AG09309 (cell line): ENCODE data around the gene PKIG.

Source experiments
- DNase-seq: peaks from one replicate; pipeline ENCODE4 v3.0.0-alpha.2; 2010; ENCODE audit warnings: low read depth
- H3K4me3 ChIP-seq: 2 replicates; pipeline ENCODE4 v1.5.1; 2011; ENCODE audit warnings: mild to moderate bottlenecking, low read depth, low read length, moderate library complexity; ENCODE audit not compliant: control insufficient read depth
- CTCF ChIP-seq: IDR thresholded peaks from 2 replicates; pipeline ENCODE4 v1.5.1; 2011; ENCODE audit warnings: mild to moderate bottlenecking, low read depth, low read length, inconsistent platforms; ENCODE audit not compliant: insufficient read depth, control insufficient read depth; ENCODE audit errors: missing control alignments

Gene PKIG

DNA sequence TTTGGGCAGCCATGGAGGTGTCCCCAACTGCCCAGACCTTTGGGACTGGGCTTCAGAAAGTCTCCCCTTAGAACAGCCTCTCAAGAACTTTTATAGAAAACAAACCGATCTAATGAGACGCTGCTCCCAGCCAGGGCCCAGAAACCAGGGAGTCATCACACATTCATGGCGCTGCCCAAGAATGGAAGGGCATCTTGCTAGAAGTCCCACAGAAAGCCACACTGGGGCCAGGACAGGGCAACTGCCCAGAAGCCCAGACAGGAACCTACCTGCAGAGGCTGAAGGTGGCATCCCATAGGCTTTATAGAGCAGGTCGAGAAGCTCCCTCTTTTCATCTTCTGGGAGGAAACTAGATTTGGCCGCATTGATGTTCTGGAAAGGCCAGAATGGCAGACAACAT is 37.7 kb downstream of the PKIG start:
- TF ChIP-seq CTCF = no peak
- DNase-seq = no peak
- H3K4me3 ChIP-seq = no peak overlapping the region

DNA sequence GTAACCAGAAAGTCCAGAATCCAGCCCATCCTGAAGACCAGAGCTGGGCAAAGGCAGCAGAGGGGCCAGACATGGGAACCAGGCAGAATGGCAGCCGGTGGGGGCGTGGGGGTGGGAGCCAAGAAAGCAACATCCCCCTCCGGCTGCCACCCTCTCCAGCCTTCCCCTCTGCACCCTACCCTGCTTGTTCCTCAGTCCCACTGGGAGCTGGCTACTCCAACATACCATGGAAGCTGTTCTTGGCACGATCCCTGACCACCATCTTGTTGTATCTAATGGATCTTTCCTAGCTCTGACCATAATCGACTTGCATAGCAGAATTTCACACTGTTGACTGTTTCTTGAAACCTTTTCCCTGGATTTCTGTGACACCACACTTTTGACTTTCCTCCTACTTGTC is 38.9 kb downstream of the PKIG start:
- DNase-seq = no peak
- H3K4me3 ChIP-seq = no peak overlapping the region
- TF ChIP-seq CTCF = no peak

DNA sequence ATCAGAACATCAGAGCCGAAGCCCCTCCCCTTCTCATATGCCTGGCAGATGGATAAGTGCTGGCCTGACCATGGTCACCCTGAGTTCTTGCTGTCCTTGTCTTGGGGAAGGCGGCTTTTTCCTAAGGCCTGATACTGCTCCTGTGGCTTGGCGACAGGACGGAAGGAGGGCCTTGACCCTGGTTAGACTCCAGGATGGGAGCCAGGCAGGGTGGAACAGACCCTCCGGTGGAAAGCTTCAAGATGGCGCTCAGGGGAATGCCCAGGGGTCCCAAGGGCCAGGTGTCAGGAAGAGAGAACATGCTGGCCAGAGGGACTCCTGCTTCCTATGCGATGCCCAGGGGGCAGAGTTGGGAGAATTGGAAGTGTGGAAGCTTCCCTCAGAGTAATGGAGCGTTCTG is 39.6 kb downstream of the PKIG start:
- no peak overlapping the region for H3K4me3 ChIP-seq
- no peak for TF ChIP-seq CTCF
- DNase-seq = no peak

DNA sequence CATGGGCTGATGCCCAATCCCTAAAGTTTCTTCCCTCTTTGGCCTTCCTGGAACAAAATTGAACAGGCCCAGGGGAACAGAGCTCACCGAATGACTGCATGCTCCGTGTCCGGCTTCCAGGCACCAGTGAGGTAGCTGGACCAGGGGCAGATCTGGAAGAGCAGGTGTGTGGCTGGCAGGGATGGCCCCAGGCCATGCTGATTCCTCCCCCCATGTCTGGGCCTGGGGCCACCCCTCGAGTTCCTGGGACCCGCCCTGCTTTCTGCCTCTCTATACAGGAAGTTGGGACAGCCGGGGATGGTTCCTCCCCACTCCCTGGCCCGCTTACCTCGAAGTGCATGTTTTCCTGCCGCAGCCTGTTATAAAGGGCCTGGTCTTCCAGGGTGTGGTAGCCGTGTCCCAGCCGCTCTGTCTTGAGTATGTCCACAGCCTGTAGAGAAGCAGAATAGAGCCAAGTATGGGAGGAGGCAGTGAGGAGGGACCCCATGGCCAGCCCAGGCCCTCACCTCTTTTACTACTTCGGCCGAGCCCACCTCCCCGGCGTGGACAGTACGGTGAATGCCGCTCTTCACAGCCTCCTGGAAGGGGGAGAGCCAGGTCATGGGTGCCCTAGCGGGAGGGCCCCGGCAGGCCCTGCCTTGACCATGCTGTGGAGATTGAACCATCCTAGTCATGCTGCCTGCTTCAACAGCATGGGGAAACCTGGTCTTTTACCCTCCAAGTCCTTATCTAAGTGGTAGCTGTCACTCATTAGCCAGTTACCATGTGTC is 40.3 kb downstream of the PKIG start:
- no peak for DNase-seq
- H3K4me3 ChIP-seq = no peak overlapping the region
- no peak for TF ChIP-seq CTCF

DNA sequence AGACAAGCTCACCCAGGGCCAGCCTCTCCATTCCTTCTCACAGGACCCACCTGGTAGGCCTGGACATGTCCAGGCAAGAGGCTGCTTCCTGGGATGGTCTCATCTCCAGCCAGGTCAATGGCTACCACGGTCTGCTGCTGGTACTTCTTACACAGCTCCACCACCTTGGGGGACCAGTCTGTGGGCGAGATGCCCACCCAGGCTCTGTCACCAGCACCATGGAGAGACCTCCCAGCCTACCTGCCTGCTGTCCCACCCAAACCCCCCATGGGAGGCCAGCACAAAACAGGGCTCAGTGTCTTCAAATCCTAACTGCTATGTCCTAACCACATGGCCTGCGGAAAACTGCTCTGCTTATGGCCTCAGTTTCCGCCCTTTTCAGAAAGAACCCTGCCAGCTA is 41.8 kb downstream of the PKIG start:
- no peak for TF ChIP-seq CTCF
- DNase-seq = no peak
- no peak overlapping the region for H3K4me3 ChIP-seq

DNA sequence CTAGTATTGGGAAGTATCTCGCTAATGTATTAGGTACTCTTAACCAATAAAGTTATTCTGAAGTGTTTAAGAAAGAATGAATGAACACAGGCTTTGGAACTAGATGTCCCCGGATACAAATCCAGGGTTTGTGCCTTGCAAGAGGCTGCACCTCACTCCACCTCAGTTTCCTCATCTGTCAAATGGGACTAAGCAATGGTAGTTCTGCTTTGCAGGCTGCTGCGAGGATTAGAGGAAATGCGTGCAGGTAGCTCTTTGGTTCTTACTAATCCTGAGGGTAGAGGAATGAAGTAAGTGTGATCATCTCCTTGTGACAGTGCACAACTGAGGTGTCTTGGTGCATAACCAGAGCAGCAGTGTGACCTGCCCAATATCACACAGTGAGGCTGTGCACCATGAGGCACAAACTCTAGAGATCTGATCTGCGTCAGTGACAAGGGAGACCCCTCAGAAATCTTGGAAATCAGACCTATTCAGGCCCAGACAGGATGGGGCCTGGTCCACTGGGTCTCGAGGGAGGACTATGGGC is 42.4 kb downstream of the PKIG start:
- no peak for DNase-seq
- H3K4me3 ChIP-seq = no peak overlapping the region
- TF ChIP-seq CTCF = no peak

- TF ChIP-seq CTCF = no peak
- DNase-seq = no peak
- no peak overlapping the region for H3K4me3 ChIP-seq
These were observed 43.0 kb downstream of the PKIG start for GRCh38 chr20:44625361-44625760.
